Erythroblast (primary cell): Measurements from ENCODE around the gene CYP4F22.

Experiments
- GATA1 ChIP-seq: IDR thresholded peaks from 2 replicates; pipeline ENCODE4 v1.6.1; 2011; ENCODE audit warnings: low read depth, mild to moderate bottlenecking, control low read depth, low read length, moderate library complexity
- POLR2A ChIP-seq: IDR thresholded peaks from 2 replicates; pipeline ENCODE4 v1.6.1; 2011; ENCODE audit warnings: mild to moderate bottlenecking, low read length

GRCh38 chr19:15588265-15588664, 79.9 kb downstream of the CYP4F22 start:
- no peak for TF ChIP-seq POLR2A
- TF ChIP-seq GATA1: no peak
